Endometrial microvascular endothelial cells (primary cell): Measurements from ENCODE around the gene CDH23. TPM values are rescaled to one million over a fixed set of nuclear protein-coding genes. Genes with fewer than 3 reads are reported as not detected.

Source experiments
- in situ Hi-C: cut with HindIII; loops from 2 replicates; pipeline ENCODE4 v1.10.0; 2017; ENCODE audit warnings: low sequenced_read_pairs, low pct_unique_long_range_greater_than_20kb; ENCODE audit errors: inconsistent ontology term
- total RNA-seq: library from RNA; depleted of rRNA; stranded (reverse); fragments of >200 nt; gene quantifications from one replicate; pipeline ENCODE4 v1.2.3, GENCODE V29; 2015; ENCODE audit errors: inconsistent ontology term

CDH23 gene
- total RNA-seq, 1 donor from 2014 or later: 0.09 TPM

GRCh38 chr10:71534568-71535194, 138.0 kb downstream of the CDH23 start:
- in situ Hi-C loops: no loop called here

DNA sequence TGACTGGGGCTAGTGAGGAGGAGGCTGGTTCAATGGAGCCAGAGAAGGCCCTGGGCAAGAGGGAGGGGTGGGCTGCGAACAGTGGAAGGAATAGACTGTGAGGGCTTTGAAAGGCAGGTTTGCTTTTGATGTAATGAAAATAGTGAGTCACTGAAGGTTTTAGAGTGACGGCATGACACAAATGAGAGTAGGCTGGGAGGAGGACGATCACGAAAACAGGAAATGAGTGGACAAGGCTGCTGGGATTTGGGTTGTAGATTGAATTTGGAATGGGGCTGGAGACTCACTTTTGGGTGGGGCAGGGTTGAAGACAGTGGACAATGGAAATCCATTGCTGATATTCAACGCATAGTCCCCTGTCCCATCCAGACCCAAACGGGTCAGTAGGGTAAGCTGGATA, 139.6 kb downstream of the CDH23 start:
- in situ Hi-C loops: no loop called here

GRCh38 chr10:71537125-71537524, 140.4 kb downstream of the CDH23 start:
- in situ Hi-C loops: no loop called here

GRCh38 chr10:71537681-71538080, 141.0 kb downstream of the CDH23 start:
- in situ Hi-C loops: no loop called here

DNA sequence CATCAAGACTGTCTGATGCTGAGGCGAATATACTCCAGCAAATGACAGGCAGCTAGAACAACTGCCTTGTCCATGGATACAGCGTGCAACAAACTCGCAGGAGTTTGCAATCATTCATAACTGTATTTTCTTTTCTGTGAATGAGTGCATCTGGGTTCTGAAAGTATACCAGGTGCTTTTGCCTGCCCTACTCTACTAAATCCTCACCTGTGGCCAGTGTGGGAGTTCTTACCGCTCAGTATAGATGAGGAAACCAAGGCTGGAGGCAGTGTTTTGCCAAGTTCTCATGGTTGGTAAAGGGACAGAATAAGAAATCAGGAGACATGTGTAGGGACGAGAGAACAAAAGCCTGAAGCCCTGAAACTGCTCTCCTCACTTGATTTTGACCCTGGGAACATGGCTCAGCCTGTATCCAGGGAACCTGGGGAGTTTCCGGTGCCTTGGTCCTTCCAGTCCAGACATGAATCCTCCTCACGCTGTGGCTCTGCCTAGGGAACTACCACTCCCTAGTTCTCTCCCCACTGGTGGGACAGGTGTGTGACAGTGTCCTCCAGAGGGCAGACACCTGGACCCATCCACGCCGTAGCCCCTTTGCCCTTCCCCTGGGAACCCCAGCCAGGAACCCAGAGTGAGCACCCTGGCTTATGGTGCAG, 142.0 kb downstream of the CDH23 start:
- in situ Hi-C loops: no loop called here

DNA sequence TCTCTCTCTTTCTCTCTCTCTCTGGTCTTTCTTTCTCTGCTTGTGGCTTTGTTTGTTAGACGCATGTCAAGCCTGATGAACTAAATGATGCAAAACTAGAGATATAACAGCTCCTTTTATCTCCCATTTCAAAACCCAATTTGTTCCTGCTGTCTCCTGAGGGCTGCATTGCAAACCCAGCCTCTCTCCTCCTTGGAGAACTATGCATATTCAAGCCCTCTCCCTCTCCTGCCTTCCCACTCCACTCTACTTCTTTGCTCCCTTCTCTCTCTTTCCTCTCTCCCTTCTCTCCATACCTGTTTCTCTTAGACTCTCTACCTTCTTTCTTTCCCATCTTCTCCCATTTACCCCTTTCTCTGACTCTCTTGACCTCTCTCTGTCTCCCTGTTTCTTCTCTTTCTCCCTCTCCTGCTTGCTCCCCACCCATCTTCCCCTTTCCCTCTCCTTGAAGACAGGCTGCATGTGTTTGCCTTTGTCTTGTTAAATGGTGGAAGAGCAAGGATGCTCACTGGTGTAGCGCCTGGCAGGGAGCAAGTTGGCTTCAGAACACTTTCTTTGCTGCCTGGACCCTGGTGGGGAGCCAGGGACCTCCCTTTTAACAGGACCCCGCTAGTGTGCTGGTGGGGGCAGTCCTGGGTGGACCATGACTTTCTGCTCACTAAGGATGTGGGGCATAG, 142.9 kb downstream of the CDH23 start:
- in situ Hi-C loops: no loop called here

GRCh38 chr10:71542478-71542877, 145.8 kb downstream of the CDH23 start:
- in situ Hi-C loops: no loop called here

DNA sequence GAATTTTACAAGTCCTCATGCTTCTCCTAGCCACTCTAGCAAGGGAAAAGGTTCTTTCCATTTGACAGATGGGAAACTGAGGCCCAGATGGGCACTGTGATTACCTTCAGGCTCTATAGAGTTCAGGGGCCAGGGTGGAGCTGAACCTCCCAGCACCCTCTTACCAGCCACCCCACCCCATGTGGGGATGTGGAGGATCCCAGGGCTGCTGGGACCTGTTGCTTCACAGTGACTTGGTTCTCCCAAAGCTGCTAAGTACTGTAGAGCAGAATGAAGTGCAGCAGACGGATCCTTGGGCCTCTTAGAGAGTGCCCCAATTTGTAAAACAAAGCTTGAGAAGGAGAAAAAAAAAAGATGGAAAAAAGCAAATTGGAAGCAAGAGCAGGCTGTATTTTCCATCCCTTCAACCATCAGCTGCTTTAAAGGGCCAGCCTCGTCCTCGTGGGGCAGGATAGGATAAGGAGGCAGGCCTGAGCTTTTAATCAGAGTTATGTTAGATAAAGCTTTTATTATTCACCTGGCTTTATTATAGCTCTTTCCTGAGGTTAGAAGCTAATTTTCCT, 147.0 kb downstream of the CDH23 start:
- in situ Hi-C loops: no loop called here

DNA sequence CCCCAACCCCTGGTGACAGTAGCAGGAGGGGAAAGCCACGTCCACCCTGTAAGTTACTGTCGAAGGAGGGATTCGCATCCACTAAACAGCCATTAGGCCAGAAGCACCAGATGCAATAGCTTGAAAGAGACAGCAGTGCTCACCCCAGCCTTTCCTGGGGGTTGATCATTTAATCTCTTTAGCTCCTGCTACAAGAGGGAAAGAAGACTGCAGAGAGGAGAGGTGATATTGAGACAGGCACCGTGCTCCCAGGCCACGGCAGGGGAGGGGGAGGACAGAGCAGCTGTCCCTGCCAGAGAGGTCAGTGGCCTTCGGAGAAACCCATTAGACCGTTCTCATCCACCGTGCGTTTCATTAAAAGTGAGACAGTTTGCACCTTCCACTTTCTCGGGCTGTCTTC, 148.3 kb downstream of the CDH23 start:
- in situ Hi-C loops: no loop called here

GRCh38 chr10:71546220-71546619, 149.5 kb downstream of the CDH23 start:
- in situ Hi-C loops: no loop called here

- in situ Hi-C loops: no loop called here
Observed at GRCh38 chr10:71547312-71547711, 150.6 kb downstream of the CDH23 start.

DNA sequence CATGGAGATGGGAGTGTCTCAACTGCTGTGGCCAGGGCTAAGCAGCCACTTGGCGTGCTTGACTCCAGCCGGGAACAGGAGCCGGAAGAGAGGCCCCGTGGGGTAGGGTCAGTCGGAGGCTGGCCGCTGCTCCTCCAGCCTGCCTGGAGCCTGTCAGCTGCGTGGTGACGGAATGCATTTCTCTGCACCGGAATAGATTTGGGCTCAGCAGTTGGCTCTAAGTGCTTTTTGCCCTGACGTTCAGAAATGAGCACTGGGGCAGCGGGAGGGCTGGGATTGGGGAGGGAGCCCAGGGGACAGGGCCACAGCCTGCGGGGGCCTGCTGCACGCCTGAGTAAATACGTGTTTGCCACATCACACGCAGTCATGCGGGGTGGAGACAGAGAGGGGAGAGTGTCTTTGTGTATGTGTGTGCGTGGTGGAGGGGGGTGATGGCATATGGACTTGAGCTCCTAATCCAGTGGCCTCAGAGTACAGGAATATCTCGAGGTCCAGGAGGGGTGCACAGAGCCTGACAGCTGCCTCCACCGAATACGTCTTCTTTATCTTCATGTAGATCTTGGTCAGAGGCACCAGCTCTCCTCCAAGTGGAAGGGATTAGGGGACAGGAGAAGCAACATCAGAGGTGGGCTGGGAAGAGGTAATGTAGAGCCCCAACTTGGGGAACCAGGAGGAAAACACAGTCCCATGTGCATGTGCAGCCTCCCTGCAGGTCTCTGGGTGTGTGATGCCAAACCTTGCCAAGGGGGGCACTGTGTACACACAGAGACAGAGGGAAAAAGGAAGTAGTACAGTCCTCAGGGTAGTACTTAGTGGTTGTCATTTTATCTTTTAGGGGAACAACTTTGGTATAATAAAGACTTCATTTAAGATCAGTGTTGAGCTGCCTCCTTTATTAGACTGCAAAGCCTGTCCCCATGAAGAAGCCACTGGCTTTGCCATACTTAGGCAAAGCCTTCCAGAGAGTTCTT, 151.4 kb downstream of the CDH23 start:
- in situ Hi-C loops: no loop called here

- in situ Hi-C loops: loop anchor here (25.0 kb wide), 1 partner anchor 163 kb away; the partner anchor contains the start of gene CDH23
Observed at GRCh38 chr10:71549766-71550533, 153.2 kb downstream of the CDH23 start.

DNA sequence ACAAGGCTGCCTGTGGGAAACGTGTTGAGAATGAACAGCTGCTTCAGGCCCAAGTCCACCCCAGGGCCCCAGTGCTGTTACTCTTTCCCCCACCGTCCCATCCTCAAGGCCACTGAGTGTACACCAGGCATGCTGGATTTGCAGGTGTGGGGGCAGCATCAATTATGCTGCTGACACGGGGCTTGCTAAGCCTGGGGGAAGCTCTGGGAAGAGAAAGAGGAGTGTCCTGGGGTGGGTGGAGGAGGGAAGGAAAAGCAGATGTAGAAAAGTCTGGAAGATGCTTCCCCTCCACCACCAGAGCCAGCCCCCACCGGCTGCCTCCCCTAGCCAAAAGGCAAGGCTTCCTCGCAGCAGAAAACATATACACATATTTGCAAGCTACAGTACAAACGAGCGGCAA, 153.9 kb downstream of the CDH23 start:
- in situ Hi-C loops: loop anchor here (25.0 kb wide), 1 partner anchor 163 kb away; the partner anchor contains the start of gene CDH23

DNA sequence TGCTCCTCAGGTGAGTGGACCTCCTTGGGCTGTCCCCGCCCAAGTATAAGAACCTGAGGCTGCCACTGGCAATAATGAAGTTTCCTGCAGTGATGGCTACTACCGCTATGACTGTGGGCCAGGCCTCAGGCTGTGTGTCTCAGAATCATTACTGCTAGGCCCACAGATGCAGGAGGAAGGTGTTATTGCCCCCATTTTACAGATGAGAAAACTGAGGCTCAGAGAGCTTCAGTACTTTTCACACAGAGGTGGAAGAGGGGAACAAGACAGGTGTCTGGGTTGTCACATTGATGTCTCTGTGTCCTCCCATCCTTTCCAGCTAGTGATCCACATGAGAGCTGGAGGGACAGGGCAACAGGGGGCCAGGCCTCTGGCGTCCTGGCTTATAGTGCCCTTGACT, 155.2 kb downstream of the CDH23 start:
- in situ Hi-C loops: loop anchor here (25.0 kb wide), 1 partner anchor 165 kb away; the partner anchor contains the start of gene CDH23

DNA sequence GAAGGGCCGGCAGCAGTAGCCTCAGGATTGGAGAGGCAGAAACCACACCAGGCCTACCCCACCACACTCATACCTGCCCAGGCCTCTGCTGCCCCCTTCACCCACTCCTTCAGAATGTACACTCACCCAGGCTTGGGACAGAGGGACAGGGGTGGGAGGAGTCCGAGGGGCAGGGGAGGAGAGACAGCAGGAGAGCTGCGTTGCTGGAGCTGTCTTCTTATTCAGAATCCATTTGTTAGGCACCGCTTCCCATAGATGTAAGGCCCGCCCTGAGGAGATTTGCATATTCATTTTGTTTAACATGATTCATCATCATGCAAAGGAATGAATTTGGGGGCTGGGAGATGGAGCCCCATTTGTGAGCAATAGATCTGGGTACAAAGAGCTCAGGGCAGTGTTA, 156.7 kb downstream of the CDH23 start:
- in situ Hi-C loops: loop anchor here (25.0 kb wide), 1 partner anchor 166 kb away; the partner anchor contains the start of gene CDH23

- in situ Hi-C loops: loop anchor here (25.0 kb wide), 1 partner anchor 167 kb away; the partner anchor contains the start of gene CDH23
Observed at GRCh38 chr10:71554671-71555070, 158.0 kb downstream of the CDH23 start.
